CD8-positive, alpha-beta memory T cell (primary cell): ENCODE data around the gene PLA2R1. TPM values are rescaled to one million over a fixed set of nuclear protein-coding genes. Genes with fewer than 3 reads are reported as not detected.
A peak's percentile ranks its signal among the peaks of the same experiment; 100 is the strongest.

Experiments used
- CTCF ChIA-PET: fragments of 350-600 bp; sonication (Branson Sonifier 250); formaldehyde crosslinking; loops from one replicate; lab custom pipeline; 2021; ENCODE audit warnings: antibody characterized with exemption; lab: Charles Lee
- POLR2A ChIA-PET: fragments of 350-600 bp; sonication (Branson Sonifier 250); formaldehyde crosslinking; loops from one replicate; lab custom pipeline; 2021; ENCODE audit warnings: antibody characterized with exemption; lab: Charles Lee
- DNase-seq, 5 donors: peaks; one replicate each; pipeline versions ENCODE4 v3.0.0 to v3.0.0-alpha.2; 2020 to 2022; ENCODE audit warnings: mixed read lengths in 1 of 5
- H3K27ac ChIP-seq: one replicate; pipeline ENCODE4 v1.7.0; 2013; ENCODE audit warnings: low read depth, mild to moderate bottlenecking, low read length, moderate library complexity
- H3K27me3 ChIP-seq: 2 replicates; pipeline ENCODE4 v1.7.0; 2013; ENCODE audit warnings: low read length, mild to moderate bottlenecking; ENCODE audit not compliant: insufficient read depth, poor library complexity, severe bottlenecking
- H3K36me3 ChIP-seq: 2 replicates; pipeline ENCODE4 v1.7.0; 2013; ENCODE audit warnings: mild to moderate bottlenecking, low read length, moderate library complexity; ENCODE audit not compliant: insufficient read depth
- H3K4me1 ChIP-seq: 2 replicates; pipeline ENCODE4 v1.7.0; 2013; ENCODE audit warnings: mild to moderate bottlenecking, low read length, moderate library complexity; ENCODE audit not compliant: insufficient read depth
- H3K4me3 ChIP-seq: 2 replicates; pipeline ENCODE4 v1.7.0; 2013; ENCODE audit warnings: mild to moderate bottlenecking, low read length
- H3K9me3 ChIP-seq: 2 replicates; pipeline ENCODE4 v1.7.0; 2013; ENCODE audit warnings: mild to moderate bottlenecking, low read length
- H3K27ac Mint-ChIP-seq, 8 donors: one replicate each; pipeline ENCODE4 v1.8.0; 2020 to 2021; ENCODE audit warnings: mixed read lengths in 8 of 8, mild to moderate bottlenecking in 6 of 8, inconsistent platforms in 3 of 8, moderate library complexity in 3 of 8
- H3K27me3 Mint-ChIP-seq, 2 donors: one replicate each; pipeline ENCODE4 v1.8.0; 2020 to 2021; ENCODE audit warnings: mixed read lengths in 2 of 2, mild to moderate bottlenecking in 1 of 2, moderate library complexity in 1 of 2
- H3K36me3 Mint-ChIP-seq, 3 donors: one replicate each; pipeline ENCODE4 v1.8.0; 2020 to 2021; ENCODE audit warnings: mixed read lengths in 3 of 3, inconsistent platforms in 1 of 3, mild to moderate bottlenecking in 1 of 3
- H3K4me1 Mint-ChIP-seq, 3 donors: one replicate each; pipeline ENCODE4 v1.8.0; 2020 to 2021; ENCODE audit warnings: mixed read lengths in 3 of 3, inconsistent platforms in 1 of 3, mild to moderate bottlenecking in 1 of 3
- H3K4me3 Mint-ChIP-seq, 7 donors: one replicate each; pipeline ENCODE4 v1.8.0; 2020 to 2021; ENCODE audit warnings: mixed read lengths in 7 of 7, mild to moderate bottlenecking in 6 of 7, moderate library complexity in 4 of 7, inconsistent platforms in 2 of 7
- H3K9me3 Mint-ChIP-seq, 5 donors: one replicate each; pipeline ENCODE4 v1.8.0; 2020 to 2022; ENCODE audit warnings: mixed read lengths in 5 of 5, mild to moderate bottlenecking in 3 of 5, moderate library complexity in 2 of 5, inconsistent platforms in 1 of 5
- polyA plus RNA-seq: library from polyadenylated mRNA; unstranded; fragments of 300-500 nt; fragmentation: Illumina TruSeq; gene quantifications from one replicate; pipeline ENCODE4 v1.2.3, GENCODE V29; 2021
- total RNA-seq, 2 experiments: library from RNA; stranded (reverse); gene quantifications; one replicate each; pipeline ENCODE4 v1.2.3, GENCODE V29; 2021

The PLA2R1 gene
- total and polyA plus RNA-seq, 3 experiments from 2014 or later: not detected

DNA sequence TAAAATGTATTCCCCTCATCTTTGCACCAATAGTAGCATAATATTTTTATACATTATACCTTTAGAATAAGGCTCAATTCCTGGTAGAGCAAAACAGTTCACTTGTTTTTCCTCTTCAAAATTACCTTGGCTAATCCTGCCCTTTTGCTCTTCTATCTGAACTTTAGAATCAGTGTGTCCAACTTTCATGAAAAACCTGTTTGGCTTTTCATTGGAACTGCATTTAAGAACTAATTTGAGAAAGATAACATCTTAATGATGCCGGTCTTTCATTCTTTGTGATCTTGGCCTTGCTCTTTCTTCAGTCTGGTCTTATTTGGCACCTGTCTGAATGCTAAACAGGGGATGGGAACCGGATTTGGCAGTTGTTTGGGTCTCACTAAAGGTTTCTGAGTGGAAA lies 151.5 kb downstream of the PLA2R1 start:
- no peak for DNase-seq
- peaks cover 6 to 13% of the 10 kb centered on the region in 2 donors for H3K27me3 Mint-ChIP-seq
- H3K36me3 Mint-ChIP-seq: no peaks in the 10 kb centered on the region
- ChIA-PET CTCF (no interaction called here), POLR2A (no interaction called here)
- Histone ChIP-seq H3K9me3 (no peaks in the 10 kb centered on the region), H3K27ac (no peak overlapping the region), H3K4me3 (no peak overlapping the region), H3K27me3 (peaks cover 3% of the 10 kb centered on the region), H3K36me3 (no peaks in the 10 kb centered on the region), H3K4me1 (no peaks in the 10 kb centered on the region)
- H3K27ac Mint-ChIP-seq: no peak overlapping the region
- H3K9me3 Mint-ChIP-seq: no peaks in the 10 kb centered on the region
- H3K4me3 Mint-ChIP-seq: no peak overlapping the region
- H3K4me1 Mint-ChIP-seq: no peaks in the 10 kb centered on the region

GRCh38 chr2:159908623-159909022 lies 153.8 kb downstream of the PLA2R1 start:
- Histone ChIP-seq H3K4me1 (peaks cover 8% of the 10 kb centered on the region), H3K9me3 (no peaks in the 10 kb centered on the region), H3K4me3 (no peak overlapping the region), H3K27me3 (no peaks in the 10 kb centered on the region), H3K27ac (no peak overlapping the region), H3K36me3 (no peaks in the 10 kb centered on the region)
- H3K27ac Mint-ChIP-seq: no peak overlapping the region
- POLR2A ChIA-PET: no interaction called here
- H3K4me3 Mint-ChIP-seq: no peak overlapping the region
- peaks cover 5 to 6% of the 10 kb centered on the region in 2 donors for H3K27me3 Mint-ChIP-seq
- peaks cover 0 to 8% (median 0%) of the 10 kb centered on the region in 3 donors for H3K36me3 Mint-ChIP-seq
- H3K9me3 Mint-ChIP-seq: no peaks in the 10 kb centered on the region
- peaks cover 12 to 16% (median 14%) of the 10 kb centered on the region in 3 donors for H3K4me1 Mint-ChIP-seq
- CTCF ChIA-PET: interaction anchor here (1.6 kb wide), 1 partner anchor 11 kb away, joined by 4 read pairs; no protein-coding TSS in a partner anchor
- DNase-seq: no peak

GRCh38 chr2:159907909-159908308 lies 154.5 kb downstream of the PLA2R1 start:
- no peak overlapping the region for H3K27ac ChIP-seq
- H3K27me3 ChIP-seq: no peaks in the 10 kb centered on the region
- peaks cover 0 to 12% (median 0%) of the 10 kb centered on the region in 3 donors for H3K36me3 Mint-ChIP-seq
- no peaks in the 10 kb centered on the region for H3K36me3 ChIP-seq
- peaks cover 0 to 6% of the 10 kb centered on the region in 2 donors for H3K27me3 Mint-ChIP-seq
- H3K9me3 Mint-ChIP-seq: no peaks in the 10 kb centered on the region
- ChIA-PET POLR2A (no interaction called here), CTCF (interaction anchor here (1.6 kb wide), 1 partner anchor 12 kb away, joined by 4 read pairs; no protein-coding TSS in a partner anchor)
- no peak overlapping the region for H3K4me3 ChIP-seq
- peak overlapping the region in 1 of 7 donors; percentile 3 for H3K4me3 Mint-ChIP-seq
- peaks cover 14% of the 10 kb centered on the region for H3K4me1 ChIP-seq
- peaks cover 19 to 23% (median 21%) of the 10 kb centered on the region in 3 donors for H3K4me1 Mint-ChIP-seq
- H3K9me3 ChIP-seq: no peaks in the 10 kb centered on the region
- H3K27ac Mint-ChIP-seq: no peak overlapping the region
- DNase-seq: no peak

- Mint-ChIP-seq H3K27ac (peak overlapping the region in 4 of 8 donors; percentile 5 to 95 (median 55)), H3K36me3 (peaks cover 0 to 20% (median 6%) of the 10 kb centered on the region in 3 donors), H3K9me3 (no peaks in the 10 kb centered on the region), H3K4me1 (peaks cover 29 to 38% (median 38%) of the 10 kb centered on the region in 3 donors), H3K27me3 (peaks cover 0 to 6% of the 10 kb centered on the region in 2 donors), H3K4me3 (peak overlapping the region; percentile 2 to 98 (median 91))
- ChIA-PET POLR2A (no interaction called here), CTCF (interaction anchor here (1.2 kb wide), 1 partner anchor 15 kb away, joined by 6 read pairs; no protein-coding TSS in a partner anchor)
- Histone ChIP-seq H3K4me3 (no peak overlapping the region), H3K9me3 (no peaks in the 10 kb centered on the region), H3K36me3 (peaks cover 4% of the 10 kb centered on the region), H3K27me3 (no peaks in the 10 kb centered on the region), H3K4me1 (peaks cover 21% of the 10 kb centered on the region), H3K27ac (no peak overlapping the region)
- no peak for DNase-seq
Observed at GRCh38 chr2:159905926-159906714, 156.3 kb downstream of the PLA2R1 start.

- H3K27ac ChIP-seq: peak overlapping the region; percentile 86
- Mint-ChIP-seq H3K9me3 (no peaks in the 10 kb centered on the region), H3K36me3 (peaks cover 0 to 23% (median 7%) of the 10 kb centered on the region in 3 donors), H3K27ac (peak overlapping the region; percentile 82 to 96 (median 88)), H3K27me3 (peaks cover 0 to 6% of the 10 kb centered on the region in 2 donors), H3K4me1 (peaks cover 30 to 48% (median 42%) of the 10 kb centered on the region in 3 donors), H3K4me3 (peak overlapping the region; percentile 88 to 100 (median 97))
- POLR2A ChIA-PET: interaction anchor here (1.2 kb wide), 1 partner anchor 193 kb away, joined by 6 read pairs; no protein-coding TSS in a partner anchor
- H3K4me3 ChIP-seq: peak overlapping the region; percentile 94
- H3K9me3 ChIP-seq: no peaks in the 10 kb centered on the region
- peaks cover 21% of the 10 kb centered on the region for H3K4me1 ChIP-seq
- H3K36me3 ChIP-seq: peaks cover 4% of the 10 kb centered on the region
- H3K27me3 ChIP-seq: no peaks in the 10 kb centered on the region
- CTCF ChIA-PET: interaction anchor here (1.0 to 1.5 kb wide), 3 partner anchors 15 to 60 kb away, joined by 3 to 4 read pairs (median 3); no protein-coding TSS in a partner anchor
- DNase-seq: no peak
Observed at GRCh38 chr2:159904959-159905305, 157.5 kb downstream of the PLA2R1 start.

DNA sequence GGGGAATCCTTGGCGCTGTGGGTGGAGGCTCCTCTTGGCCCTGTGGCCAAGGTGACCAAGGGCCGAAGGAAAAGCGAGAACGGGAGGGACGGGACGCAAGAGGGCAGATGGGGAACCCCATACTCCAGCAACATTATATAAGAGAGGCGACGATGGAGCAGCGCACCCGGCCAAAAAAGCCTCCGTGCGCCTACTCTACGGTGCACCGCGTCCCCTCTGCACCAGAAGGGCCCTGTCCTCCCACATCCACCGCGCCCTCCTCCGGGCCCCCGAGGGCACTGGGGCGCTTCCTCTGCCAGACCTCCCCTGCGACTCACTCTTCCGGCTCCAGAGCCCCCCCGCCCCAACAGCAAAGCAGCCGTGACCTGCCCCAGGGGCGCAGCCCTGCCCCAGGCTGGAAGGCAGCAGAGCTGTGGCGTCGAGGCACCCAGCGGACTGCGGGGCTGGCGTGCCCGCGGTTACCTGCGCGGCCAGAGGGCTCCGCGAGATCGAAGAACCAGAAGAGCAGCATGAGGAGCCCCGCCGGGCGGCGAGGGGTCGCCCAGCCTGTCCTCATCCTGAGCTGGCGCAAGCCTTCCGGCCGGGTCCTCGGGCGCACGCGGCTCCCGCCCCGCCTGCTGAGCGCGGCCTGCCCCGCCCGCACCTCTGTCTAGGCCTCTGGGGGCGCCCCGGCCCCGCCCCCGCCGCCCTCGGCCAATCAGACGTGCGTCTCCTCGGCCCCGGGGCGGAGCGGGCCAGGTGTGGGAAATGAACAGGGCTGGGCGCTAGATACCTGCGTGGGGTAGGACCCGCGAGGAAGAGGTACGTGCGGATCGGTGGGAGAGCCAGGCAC lies 158.1 kb downstream of the PLA2R1 start, which contains the start of gene LY75:
Gene LY75 (minus strand): TSS at position 630 of the 832 bp plus-strand sequence.
- H3K36me3 ChIP-seq: peaks cover 4% of the 10 kb centered on the region
- H3K27ac Mint-ChIP-seq: peak within 1 kb of the TSS; percentile 82 to 100 (median 99)
- peak within 1 kb of the TSS; percentile 86 for H3K27ac ChIP-seq
- ChIA-PET POLR2A (interaction anchor here (0.5 to 1.2 kb wide), 3 partner anchors 14 to 388 kb away, joined by 3 to 6 read pairs (median 3); no protein-coding TSS in a partner anchor), CTCF (interaction anchor here (1.0 to 1.5 kb wide), 5 partner anchors 16 to 192 kb away, joined by 3 to 4 read pairs (median 3); partner anchors contain the start of gene MARCHF7)
- H3K4me3 ChIP-seq: peak within 1 kb of the TSS; percentile 94
- peaks cover 33 to 54% (median 47%) of the 10 kb centered on the region in 3 donors for H3K4me1 Mint-ChIP-seq
- H3K27me3 Mint-ChIP-seq: peaks cover 0 to 2% of the 10 kb centered on the region in 2 donors
- H3K9me3 Mint-ChIP-seq: no peaks in the 10 kb centered on the region
- H3K36me3 Mint-ChIP-seq: peaks cover 0 to 27% (median 7%) of the 10 kb centered on the region in 3 donors
- H3K27me3 ChIP-seq: no peaks in the 10 kb centered on the region
- peak within 1 kb of the TSS; percentile 95 to 100 (median 99) for H3K4me3 Mint-ChIP-seq
- peaks cover 21% of the 10 kb centered on the region for H3K4me1 ChIP-seq
- H3K9me3 ChIP-seq: no peaks in the 10 kb centered on the region
- peak; percentile 78 to 90 (median 82) for DNase-seq

- H3K27me3 ChIP-seq: no peaks in the 10 kb centered on the region
- H3K4me3 ChIP-seq: peak overlapping the region; percentile 94
- peak overlapping the region; percentile 95 to 100 (median 99) for H3K4me3 Mint-ChIP-seq
- H3K27ac ChIP-seq: peak overlapping the region; percentile 86
- POLR2A ChIA-PET: interaction anchor here (1.2 kb wide), 1 partner anchor 192 kb away, joined by 6 read pairs; no protein-coding TSS in a partner anchor
- H3K9me3 ChIP-seq: no peaks in the 10 kb centered on the region
- H3K27me3 Mint-ChIP-seq: no peaks in the 10 kb centered on the region
- DNase-seq: peak; percentile 54 to 79 (median 71)
- CTCF ChIA-PET: interaction anchor here (1.0 to 1.5 kb wide), 4 partner anchors 17 to 192 kb away, joined by 3 to 4 read pairs (median 3); partner anchors contain the start of gene MARCHF7
- no peaks in the 10 kb centered on the region for H3K9me3 Mint-ChIP-seq
- H3K4me1 Mint-ChIP-seq: peaks cover 35 to 61% (median 47%) of the 10 kb centered on the region in 3 donors
- peaks cover 21% of the 10 kb centered on the region for H3K4me1 ChIP-seq
- peaks cover 0 to 35% (median 7%) of the 10 kb centered on the region in 3 donors for H3K36me3 Mint-ChIP-seq
- peak overlapping the region; percentile 82 to 100 (median 99) for H3K27ac Mint-ChIP-seq
- H3K36me3 ChIP-seq: peaks cover 4% of the 10 kb centered on the region
Observed at GRCh38 chr2:159903443-159904126, 158.8 kb downstream of the PLA2R1 start.
